GM18526 (cell line): ENCODE measurements around the gene EIF2S3B.

Experiments used
- POLR2A ChIP-seq: IDR thresholded peaks from 3 replicates; pipeline ENCODE4 v1.6.1; 2011; ENCODE audit not compliant: insufficient read length; ENCODE audit errors: extremely low read depth

Gene EIF2S3B

DNA sequence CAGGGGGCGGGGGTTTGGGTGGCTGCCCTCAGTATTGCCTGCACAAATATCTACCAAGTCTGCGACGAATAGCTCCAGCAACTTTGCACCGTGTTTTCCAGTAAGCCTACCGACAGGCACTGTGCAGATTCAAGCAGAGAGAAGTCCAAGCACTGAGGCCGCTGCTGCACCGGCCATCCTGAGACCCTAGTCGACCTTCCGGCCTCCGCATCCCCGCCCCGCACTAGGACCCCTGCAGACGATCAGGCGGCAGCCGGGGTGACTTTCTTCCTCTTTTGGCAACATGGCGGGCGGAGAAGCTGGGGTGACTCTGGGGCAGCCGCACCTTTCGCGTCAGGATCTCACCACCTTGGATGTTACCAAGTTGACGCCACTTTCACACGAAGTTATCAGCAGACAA is at the start of gene EIF2S3B:
EIF2S3B (plus strand) TSS at position 271 of the 400 bp plus-strand sequence; CDS start at position 284, 13 bp downstream.
- no peak for TF ChIP-seq POLR2A

DNA sequence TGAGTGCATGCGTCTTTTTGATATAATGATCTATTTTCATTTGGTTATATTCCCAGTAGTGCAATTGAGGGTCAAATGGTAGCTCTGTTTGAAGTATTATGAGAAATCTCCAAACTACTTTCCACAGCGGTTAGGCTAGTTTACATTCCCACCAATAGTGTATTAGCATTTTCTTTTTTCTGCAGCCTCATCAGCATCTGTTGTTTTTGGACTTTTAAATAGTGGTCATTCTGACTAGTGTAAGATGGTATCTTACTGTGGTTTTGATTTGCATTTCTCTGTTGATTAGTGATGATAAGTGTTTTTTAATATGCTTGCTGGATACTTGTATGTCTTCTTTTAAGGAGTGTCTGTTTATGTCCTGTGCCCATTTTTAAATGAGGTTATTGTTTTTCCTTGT is 48.8 kb upstream of the EIF2S3B start:
- TF ChIP-seq POLR2A = no peak

GRCh38 chr12:10457760-10458159 is 47.9 kb upstream of the EIF2S3B start:
- TF ChIP-seq POLR2A = no peak

DNA sequence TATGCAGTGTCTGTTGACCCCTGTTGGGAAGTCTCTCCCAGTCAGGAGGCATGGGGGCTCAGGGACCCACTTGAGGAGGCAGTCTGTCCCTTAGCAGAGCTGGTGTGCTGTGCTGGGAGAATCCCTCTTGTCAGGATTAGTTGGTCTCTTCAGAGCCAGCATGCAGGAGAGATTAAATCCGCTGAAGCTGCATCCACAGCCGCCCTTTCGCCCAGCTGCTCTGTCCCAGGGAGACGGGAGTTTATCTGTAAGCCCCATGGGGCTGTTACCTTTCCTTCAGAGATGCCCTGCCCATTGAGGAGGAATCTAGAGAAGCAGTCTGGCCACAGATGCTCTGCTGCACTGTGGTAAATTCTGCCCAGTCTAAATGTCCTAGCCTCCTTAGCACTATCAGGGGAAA is 39.4 kb upstream of the EIF2S3B start:
- TF ChIP-seq POLR2A = no peak

- TF ChIP-seq POLR2A = no peak
These were observed 36.0 kb upstream of the EIF2S3B start for GRCh38 chr12:10469701-10470100.

GRCh38 chr12:10491766-10492165 is 13.9 kb upstream of the EIF2S3B start:
- no peak for TF ChIP-seq POLR2A

GRCh38 chr12:10497602-10498001 is 8.1 kb upstream of the EIF2S3B start:
- no peak for TF ChIP-seq POLR2A

DNA sequence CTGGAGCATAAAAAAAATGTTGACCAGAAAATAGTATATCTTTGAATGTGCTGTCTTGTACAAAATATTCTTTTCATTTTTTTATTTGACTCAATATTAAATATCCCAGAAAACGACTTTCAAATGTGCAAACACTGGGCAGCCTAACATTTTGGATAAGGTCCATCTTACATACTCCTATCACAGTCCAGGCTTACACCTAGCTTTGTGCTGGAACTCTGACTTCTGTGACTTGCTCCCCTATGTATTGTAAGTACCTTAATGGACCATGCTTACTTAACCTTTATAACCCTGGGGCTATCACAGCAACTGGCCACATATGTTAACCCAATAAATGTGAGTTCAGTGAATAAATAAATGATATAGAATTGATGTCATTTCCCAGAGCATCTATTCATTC is 7.6 kb upstream of the EIF2S3B start:
- TF ChIP-seq POLR2A = no peak

DNA sequence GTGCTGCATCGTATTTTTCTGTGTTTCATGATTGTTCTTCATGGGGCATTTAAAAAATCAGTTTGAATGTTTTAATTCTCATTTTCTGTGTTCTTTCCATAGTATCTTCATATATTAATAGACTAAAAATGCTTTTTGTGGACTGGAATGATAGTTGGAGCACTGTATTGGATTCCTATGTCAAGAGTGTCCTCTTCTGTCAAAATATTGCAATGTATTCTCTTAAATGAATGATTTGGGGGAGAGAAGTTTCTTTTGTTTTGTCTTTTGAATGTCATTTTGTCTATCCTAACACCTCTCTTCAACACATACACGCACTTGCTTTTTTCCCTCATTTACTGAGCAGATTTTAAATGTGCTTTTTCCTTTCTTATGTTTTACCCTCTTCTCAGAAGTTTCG is 4.7 kb upstream of the EIF2S3B start:
- TF ChIP-seq POLR2A = no peak

DNA sequence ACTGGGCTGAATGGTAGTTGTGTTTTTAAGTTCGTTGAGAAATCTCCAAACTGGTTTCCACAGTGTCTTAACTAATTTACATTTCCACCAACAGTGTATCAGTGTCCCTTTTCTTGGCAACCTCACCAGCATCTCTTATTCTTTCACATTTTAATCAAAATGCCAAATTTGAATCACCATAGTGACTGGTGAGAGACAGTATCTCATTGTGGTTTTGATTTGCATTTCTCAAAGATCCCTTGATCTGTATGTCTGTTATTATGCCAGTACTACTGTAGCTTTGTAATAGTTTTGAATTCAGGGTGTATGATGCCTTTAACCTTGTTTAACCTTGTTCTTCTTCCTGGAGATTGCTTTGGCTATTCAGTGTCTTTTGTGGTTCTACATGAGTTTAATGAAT is 2.2 kb upstream of the EIF2S3B start:
- no peak for TF ChIP-seq POLR2A

DNA sequence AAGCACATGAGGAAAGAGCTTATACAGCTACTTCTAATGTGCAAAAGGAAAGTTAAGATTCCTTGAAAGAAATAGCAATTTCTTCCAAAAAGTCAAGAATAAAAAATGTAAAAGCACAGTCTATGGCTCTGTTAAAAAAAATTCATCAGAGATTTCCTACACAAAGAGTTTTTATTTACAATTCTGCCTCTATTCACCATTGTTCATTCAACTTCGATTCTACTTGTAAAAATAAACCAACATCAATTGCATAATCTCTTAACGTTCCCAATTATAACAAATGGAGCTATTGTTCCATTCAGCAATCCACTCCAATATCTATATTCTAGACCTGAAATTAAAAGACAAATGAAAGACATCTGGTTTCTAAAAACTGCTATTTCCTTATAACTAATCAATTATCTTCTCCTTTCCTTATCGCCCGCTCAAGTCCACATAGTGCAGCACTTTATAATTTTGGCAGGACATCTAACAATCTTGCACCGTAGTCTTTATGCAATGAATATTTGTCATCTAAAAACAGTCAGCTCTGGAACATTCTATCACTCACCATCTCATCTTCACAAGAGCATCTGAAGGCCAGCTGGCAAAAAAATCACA is 6.2 kb downstream of the EIF2S3B start:
- TF ChIP-seq POLR2A = no peak

- TF ChIP-seq POLR2A = no peak
These were observed 7.1 kb downstream of the EIF2S3B start for GRCh38 chr12:10512798-10513197.

GRCh38 chr12:10521555-10521954 is 15.9 kb downstream of the EIF2S3B start:
- TF ChIP-seq POLR2A = no peak

- no peak for TF ChIP-seq POLR2A
These were observed 22.7 kb downstream of the EIF2S3B start for GRCh38 chr12:10528174-10528953.

DNA sequence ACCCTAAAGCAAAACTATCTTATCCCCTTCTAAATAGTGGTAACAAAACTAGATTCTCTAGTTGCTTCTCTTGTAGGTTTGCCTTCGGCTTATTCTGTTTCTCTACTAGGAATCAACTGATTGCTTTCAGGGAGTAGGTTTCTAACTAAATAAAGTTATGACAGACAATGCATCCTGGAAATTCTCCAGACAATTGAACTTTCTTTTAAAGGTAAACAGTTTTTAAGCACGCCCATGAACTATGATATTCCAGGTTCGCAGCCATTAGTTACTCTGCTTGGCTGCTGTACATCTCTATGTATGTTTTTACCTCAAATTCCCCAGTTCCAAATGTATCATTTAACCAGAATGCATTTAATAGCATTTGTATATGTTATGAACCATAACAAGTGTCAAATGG is 23.9 kb downstream of the EIF2S3B start:
- TF ChIP-seq POLR2A = no peak

- TF ChIP-seq POLR2A = no peak
These were observed 32.0 kb downstream of the EIF2S3B start for GRCh38 chr12:10537721-10538120.

DNA sequence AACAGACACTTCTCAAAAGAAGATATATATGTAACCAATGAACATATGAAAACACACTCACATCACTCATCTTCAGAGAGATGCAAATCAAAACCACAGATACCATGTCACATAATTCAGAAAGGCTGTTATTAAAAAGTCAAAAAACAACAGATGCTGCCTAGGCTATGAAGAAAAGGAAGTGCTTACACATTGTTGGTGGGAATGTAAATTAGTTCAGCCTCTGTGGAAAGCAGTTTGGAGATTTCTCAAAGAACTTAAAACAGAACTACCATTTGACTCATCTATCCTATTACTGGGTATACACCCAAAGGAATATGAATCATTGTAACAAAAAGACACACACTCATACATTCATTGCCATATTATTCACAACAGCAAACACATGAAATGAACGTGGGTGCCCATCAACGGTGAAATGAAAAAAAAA is 35.1 kb downstream of the EIF2S3B start:
- no peak for TF ChIP-seq POLR2A

DNA sequence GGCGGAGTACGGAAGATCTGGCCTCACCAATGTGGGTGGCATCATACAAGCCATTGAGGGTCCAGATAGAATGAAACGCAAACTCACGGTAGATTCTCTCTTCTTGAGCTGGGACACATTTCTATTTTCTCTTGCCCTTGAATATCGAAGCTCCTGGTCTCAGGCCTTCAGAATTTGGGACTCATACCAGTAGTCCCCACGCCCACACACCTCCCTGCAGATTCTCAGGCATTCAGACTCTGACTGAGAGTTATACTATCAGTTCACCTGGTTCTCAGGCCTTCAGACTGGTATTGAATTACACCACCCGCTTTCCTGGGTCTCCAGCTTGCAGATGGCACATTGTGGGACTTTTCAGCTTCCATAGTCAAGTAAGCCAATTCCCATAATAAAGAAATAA is 37.8 kb downstream of the EIF2S3B start:
- no peak for TF ChIP-seq POLR2A

- TF ChIP-seq POLR2A = no peak
These were observed 45.7 kb downstream of the EIF2S3B start for GRCh38 chr12:10551375-10551774.
